K562 (cell line): ENCODE data around the gene TMEM204. TPM values are rescaled to one million over a fixed set of nuclear protein-coding genes. Genes with fewer than 3 reads are reported as not detected.

Experiments
- ATAC-seq: fragments of 200-7000 bp; cut with Tn5 transposase; 3 replicates; pipeline ENCODE4 v1.9.1; 2020; ENCODE audit warnings: moderate library complexity
- BruUV-seq: library from RNA; stranded (reverse); fragments of 400-500 nt; replicated peaks from 2 replicates; lab custom pipeline; 2021; lab: Mats Ljungman, UMichigan
- CTCF ChIA-PET: fragments of 300-600 bp; formaldehyde crosslinking; extraction: SDS; loops from one replicate; lab custom pipeline; 2021; ENCODE audit warnings: low intra/inter-chr PET ratio; lab: Yijun Ruan, JAX
- POLR2A ChIA-PET: fragments of 300-600, 350-650 bp; sonication (Branson Sonifier 250); formaldehyde crosslinking; extraction: SDS; loops from one replicate; lab custom pipeline; 2021; ENCODE audit warnings: antibody characterized with exemption, inconsistent platforms; lab: Yijun Ruan, JAX
- DNase-seq, 4 experiments: peaks; one replicate each; pipeline versions ENCODE4 v3.0.0 to v3.0.0-alpha.2; 2011 to 2018; ENCODE audit warnings: low spot score in 3 of 4, mixed read lengths in 3 of 4; ENCODE audit errors: extremely low read depth in 1 of 4
- FAIRE-seq: peaks from 2 replicates; lab custom pipeline; 2011; peaks lifted over from hg19 to GRCh38; lab: Jason Lieb, UNC
- H2AFZ ChIP-seq: 2 replicates; pipeline ENCODE4 v1.6.0; 2011; ENCODE audit warnings: low read depth, low read length, control low read depth, inconsistent platforms
- H3K27ac ChIP-seq: fragments of 200-600 bp; 3 replicates; pipeline ENCODE4 v1.8.0; 2011; ENCODE audit warnings: low read depth, mild to moderate bottlenecking, control low read depth, inconsistent platforms, low read length, moderate library complexity, mixed read lengths; ENCODE audit errors: extremely low read depth
- H3K27me3 ChIP-seq, 2 experiments: fragments of 300-600 bp in 1 of 2; 2 replicates in 1 of 2; 3 replicates in 1 of 2; pipeline versions ENCODE4 v1.6.0 to v1.8.0; 2011; ENCODE audit warnings: inconsistent platforms in 2 of 2, low read length in 2 of 2, mild to moderate bottlenecking in 1 of 2, mixed read lengths in 1 of 2, moderate library complexity in 1 of 2; ENCODE audit not compliant: control insufficient read depth in 2 of 2, insufficient read depth in 2 of 2
- H3K36me3 ChIP-seq: fragments of 300-600 bp; 3 replicates; pipeline ENCODE4 v1.8.0; 2011; ENCODE audit warnings: mild to moderate bottlenecking, low read length, inconsistent platforms; ENCODE audit not compliant: control insufficient read depth, insufficient read depth
- H3K4me1 ChIP-seq, 2 experiments: fragments of 200-600 bp in 1 of 2; replicated peaks in 1 of 2; 2 replicates in 1 of 2; 3 replicates in 1 of 2; pipeline versions ENCODE4 v1.5.1 to v1.8.0; 2011; ENCODE audit warnings: inconsistent platforms in 2 of 2, low read length in 2 of 2, mild to moderate bottlenecking in 1 of 2, mixed read lengths in 1 of 2, moderate library complexity in 1 of 2; ENCODE audit not compliant: control insufficient read depth in 2 of 2, insufficient read depth in 2 of 2
- H3K4me2 ChIP-seq: 2 replicates; pipeline ENCODE4 v1.6.1; 2011; ENCODE audit warnings: low read length, control low read depth, inconsistent platforms, mixed read lengths; ENCODE audit not compliant: insufficient read depth
- H3K4me3 ChIP-seq: fragments of 200-600 bp; sonication (generic), shearing (Covaris generic); 2 replicates; pipeline ENCODE4 v1.5.1; 2016; ENCODE audit warnings: control low read depth, inconsistent platforms
- H3K79me2 ChIP-seq: fragments of 200-600 bp; 3 replicates; pipeline ENCODE4 v1.8.0; 2011; ENCODE audit warnings: low read length, inconsistent platforms; ENCODE audit not compliant: control insufficient read depth, insufficient read depth
- H3K9ac ChIP-seq, 2 experiments: 2 replicates each; pipeline versions ENCODE4 v1.6.0 to v1.6.1; 2011; ENCODE audit warnings: low read depth in 2 of 2, low read length in 2 of 2, control low read depth in 1 of 2, inconsistent platforms in 1 of 2, mild to moderate bottlenecking in 1 of 2, mixed read lengths in 1 of 2; ENCODE audit not compliant: insufficient read depth in 1 of 2
- H3K9me1 ChIP-seq: one replicate; pipeline ENCODE4 v1.6.0; 2011; ENCODE audit warnings: inconsistent platforms, mild to moderate bottlenecking, low read length, moderate library complexity; ENCODE audit not compliant: control insufficient read depth, insufficient read depth
- H3K9me3 ChIP-seq: replicated peaks from 2 replicates; pipeline ENCODE4 v1.5.1; 2011; ENCODE audit warnings: low read depth, low read length, inconsistent platforms; ENCODE audit not compliant: control insufficient read depth, insufficient read depth
- H4K20me1 ChIP-seq: replicated peaks from 2 replicates; pipeline ENCODE4 v1.6.1; 2011; ENCODE audit warnings: low read length, inconsistent platforms, mixed read lengths; ENCODE audit not compliant: control insufficient read depth, insufficient read depth
- ARID3A ChIP-seq: IDR thresholded peaks from 2 replicates; pipeline ENCODE4 v1.6.1; 2012; ENCODE audit warnings: low read depth, low read length, improper control_type of control experiment, borderline replicate concordance
- BRCA1 ChIP-seq, 2 experiments: fragments of 450-650 bp in 1 of 2; sonication (generic) in 1 of 2; formaldehyde crosslinking in 1 of 2; IDR thresholded peaks; 2 replicates each; pipeline versions ENCODE4 v1.5.0 to v1.6.1; 2017 to 2020; ENCODE audit warnings: mild to moderate bottlenecking in 1 of 2, missing genetic modification reagents in 1 of 2
- CBFB ChIP-seq: sonication (generic); formaldehyde crosslinking; IDR thresholded peaks from 2 replicates; pipeline ENCODE4 v1.4.0; 2020; ENCODE audit warnings: mild to moderate bottlenecking, missing genetic modification reagents
- HDGF ChIP-seq: fragments of 450-650 bp; IDR thresholded peaks from 2 replicates; pipeline ENCODE4 v1.6.1; 2016
- HSF4 ChIP-seq: fragments of 250-450 bp; sonication (Bioruptor Pico); IDR thresholded peaks from 2 replicates; pipeline ENCODE4 v2.1.2; 2022; ENCODE audit warnings: mild to moderate bottlenecking, moderate library complexity, borderline replicate concordance
- KDM2B ChIP-seq: fragments of 250-450 bp; sonication (Bioruptor Pico); IDR thresholded peaks from 2 replicates; pipeline ENCODE4 v1.8.0; 2021; ENCODE audit warnings: mild to moderate bottlenecking, moderate library complexity
- MCM7 ChIP-seq, 2 experiments: fragments of 450-650 bp; IDR thresholded peaks; 2 replicates each; pipeline ENCODE4 v1.6.1; 2016 to 2018
- MITF ChIP-seq: IDR thresholded peaks from 2 replicates; pipeline ENCODE4 v1.6.1; 2014; ENCODE audit warnings: antibody characterized with exemption
- RAD21 ChIP-seq, 2 experiments: fragments of 250-450 bp in 1 of 2; fragments of 450-650 bp in 1 of 2; sonication (Bioruptor Pico) in 1 of 2; formaldehyde crosslinking in 1 of 2; IDR thresholded peaks in 1 of 2; conservative IDR thresholded peaks in 1 of 2; 2 replicates each; pipeline versions ENCODE4 v1.4.0 to v1.8.0; 2020 to 2022; ENCODE audit warnings: mild to moderate bottlenecking in 2 of 2, moderate library complexity in 1 of 2
- TRIM28 ChIP-seq: fragments of 450-650 bp; IDR thresholded peaks from 2 replicates; pipeline ENCODE4 v1.6.1; 2017
- ZBTB12 ChIP-seq: fragments of 250-450 bp; sonication (Bioruptor Pico); IDR thresholded peaks from 2 replicates; pipeline ENCODE4 v1.4.0; 2020
- ZNF253 ChIP-seq: fragments of 250-450 bp; sonication (Bioruptor Pico); conservative IDR thresholded peaks from 2 replicates; pipeline ENCODE4 v1.6.1; 2021; ENCODE audit warnings: mild to moderate bottlenecking
- ZNF274 ChIP-seq: IDR thresholded peaks from 2 replicates; pipeline ENCODE4 v1.6.1; 2011; ENCODE audit warnings: low read depth, mild to moderate bottlenecking, low read length, moderate library complexity, borderline replicate concordance
- WGBS: fragments of 100-300 bp; shearing (Covaris generic); methylation state at CpG from one replicate; pipeline ENCODE4 v1.1.6; 2016; ENCODE audit warnings: low coverage, mixed read lengths; ENCODE audit not compliant: insufficient coverage; ENCODE audit errors: missing lambda C conversion rate; 5-methylcytosine and 5-hydroxymethylcytosine counted together
- in situ Hi-C: fragments of 300-500 bp; cut with MboI; formaldehyde crosslinking; loops from 4 replicates; pipeline ENCODE4 v1.15.0; 2018; ENCODE audit warnings: inconsistent platforms, mixed read lengths
- intact Hi-C: fragments of 100-400 bp; cut with micrococcal nuclease; formaldehyde crosslinking; loops from 2 replicates; pipeline ENCODE4 v1.14.2; 2022
- polyA plus RNA-seq, 8 experiments: library from polyadenylated mRNA; depleted of rRNA in 4 of 8; stranded (reverse) in 5 of 8; unstranded in 3 of 8; fragments of >200 nt; fragmentation: Nextera tagmentation in 2 of 8; fragmentation: Illumina TruSeq in 1 of 8; extraction: Ambion mirVana in 2 of 8; extraction: Trizol in 1 of 8; gene quantifications; 2 replicates each; pipeline versions ENCODE4 v1.2.1 to v1.2.3, GENCODE V29; 2011 to 2014; ENCODE audit warnings: inconsistent platforms in 1 of 8, missing spikeins in 1 of 8
- total RNA-seq, 7 experiments: library from RNA; depleted of rRNA in 6 of 7; stranded (reverse); fragments of >200 nt in 6 of 7; fragmentation: Illumina TruSeq in 2 of 7; extraction: Trizol in 2 of 7; gene quantifications; 2 replicates each; pipeline versions ENCODE4 v1.2.1 to v1.2.3, GENCODE V29; 2011 to 2021; ENCODE audit warnings: low replicate concordance in 1 of 7
- TF ChIP-seq, protein P1 (sequence below): fragments of 450-650 bp; formaldehyde crosslinking; IDR thresholded peaks from 2 replicates; pipeline ENCODE4 v1.4.0; 2020; ENCODE audit warnings: mild to moderate bottlenecking, mixed read lengths

TMEM204 gene
- total and polyA plus RNA-seq, 9 of the 15 experiments (the other 6 are each of a cell fraction or from before 2014, with no cell fraction given) = 0.04 to 0.18 TPM; not detected in 7

GRCh38 chr16:1560153-1560552 is 26.7 kb downstream of the TMEM204 start:
- H3K9me3 ChIP-seq = no peaks in the 10 kb centered on the region
- no peaks in the 10 kb centered on the region for H3K36me3 ChIP-seq
- H3K9me1 ChIP-seq = no peaks in the 10 kb centered on the region
- no peaks in the 10 kb centered on the region for H4K20me1 ChIP-seq
- H3K4me3 ChIP-seq = no peak overlapping the region
- H3K9ac ChIP-seq = 0 out of 4 replicates have a peak overlapping the region, but pooled peaks of 1 of the 2 experiments have one; percentile 55
- WGBS = 61% methylated on average over 15 of the region's 15 CpGs
- in situ Hi-C loops = no loop called here
- no peak for DNase-seq
- peaks cover 0 to 9% of the 10 kb centered on the region in 2 experiments; a peak in 1 of 5 replicates for H3K4me1 ChIP-seq
- POLR2A ChIA-PET = interaction anchor here (1.4 kb wide), 1 partner anchor 14 kb away, joined by 4 read pairs; no protein-coding TSS in a partner anchor
- CTCF ChIA-PET = no interaction called here
- intact Hi-C loops = no loop called here
- no peaks in the 10 kb centered on the region for H3K27me3 ChIP-seq
- no peak overlapping the region for H3K27ac ChIP-seq
- no peak overlapping the region for H2AFZ ChIP-seq
- H3K4me2 ChIP-seq = no peak overlapping the region
- H3K79me2 ChIP-seq = no peaks in the 10 kb centered on the region
- FAIRE-seq = no peak
- no peak for ATAC-seq
- no TSS peak for BruUV-seq
- TF ChIP-seq ZNF253 = no peak
- TF ChIP-seq MCM7 (IDR thresholded peaks at IDR 0.05) = no peak
- no peak for TF ChIP-seq MITF
- TF ChIP-seq, protein P1, sequence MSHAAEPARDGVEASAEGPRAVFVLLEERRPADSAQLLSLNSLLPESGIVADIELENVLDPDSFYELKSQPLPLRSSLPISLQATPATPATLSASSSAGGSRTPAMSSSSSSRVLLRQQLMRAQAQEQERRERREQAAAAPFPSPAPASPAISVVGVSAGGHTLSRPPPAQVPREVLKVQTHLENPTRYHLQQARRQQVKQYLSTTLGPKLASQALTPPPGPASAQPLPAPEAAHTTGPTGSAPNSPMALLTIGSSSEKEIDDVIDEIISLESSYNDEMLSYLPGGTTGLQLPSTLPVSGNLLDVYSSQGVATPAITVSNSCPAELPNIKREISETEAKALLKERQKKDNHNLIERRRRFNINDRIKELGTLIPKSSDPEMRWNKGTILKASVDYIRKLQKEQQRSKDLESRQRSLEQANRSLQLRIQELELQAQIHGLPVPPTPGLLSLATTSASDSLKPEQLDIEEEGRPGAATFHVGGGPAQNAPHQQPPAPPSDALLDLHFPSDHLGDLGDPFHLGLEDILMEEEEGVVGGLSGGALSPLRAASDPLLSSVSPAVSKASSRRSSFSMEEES (CRISPR knock-in tag) = no peak
- TF ChIP-seq KDM2B (CRISPR knock-in tag) = no peak
- TF ChIP-seq HSF4 = no peak
- no peak for TF ChIP-seq RAD21 (CRISPR knock-in tag; conservative IDR thresholded peaks at IDR 0.05 in 1 of 2, IDR thresholded peaks at IDR 0.05 in 1 of 2)
- no peak for TF ChIP-seq HDGF
- no peak for TF ChIP-seq BRCA1 (IDR thresholded peaks at IDR 0.05)
- TF ChIP-seq BRCA1 (CRISPR knock-in tag; IDR thresholded peaks at IDR 0.05) = no peak
- no peak for TF ChIP-seq TRIM28
- no peak for TF ChIP-seq ARID3A
- TF ChIP-seq ZBTB12 = no peak
- no peak for TF ChIP-seq CBFB (CRISPR knock-in tag)
- TF ChIP-seq ZNF274 = no peak
